GM18511 (cell line): ENCODE measurements around the gene CUBN.
A peak's percentile ranks its signal among the peaks of the same experiment; 100 is the strongest.
"Not testable (repeated sequence)": the region's sequence is repeated elsewhere in the genome, so short reads cannot be mapped to it uniquely, and the experiment has no call there.

Source experiments
- ATAC-seq: cut with Tn5 transposase; IDR thresholded peaks from one replicate; pipeline ENCODE4 v1.9.1; 2021; ENCODE audit warnings: mild to moderate bottlenecking, moderate library complexity; ENCODE audit not compliant: unreplicated experiment

Gene CUBN

GRCh38 chr10:16843252-16843870, 286.2 kb downstream of the CUBN start:
- ATAC-seq = no peak

- ATAC-seq = no peak
These were observed 294.4 kb downstream of the CUBN start for GRCh38 chr10:16835228-16835627.

- ATAC-seq = no peak
These were observed 297.1 kb downstream of the CUBN start for GRCh38 chr10:16832351-16833080.

GRCh38 chr10:16828701-16829175, 300.9 kb downstream of the CUBN start:
- ATAC-seq = no peak

DNA sequence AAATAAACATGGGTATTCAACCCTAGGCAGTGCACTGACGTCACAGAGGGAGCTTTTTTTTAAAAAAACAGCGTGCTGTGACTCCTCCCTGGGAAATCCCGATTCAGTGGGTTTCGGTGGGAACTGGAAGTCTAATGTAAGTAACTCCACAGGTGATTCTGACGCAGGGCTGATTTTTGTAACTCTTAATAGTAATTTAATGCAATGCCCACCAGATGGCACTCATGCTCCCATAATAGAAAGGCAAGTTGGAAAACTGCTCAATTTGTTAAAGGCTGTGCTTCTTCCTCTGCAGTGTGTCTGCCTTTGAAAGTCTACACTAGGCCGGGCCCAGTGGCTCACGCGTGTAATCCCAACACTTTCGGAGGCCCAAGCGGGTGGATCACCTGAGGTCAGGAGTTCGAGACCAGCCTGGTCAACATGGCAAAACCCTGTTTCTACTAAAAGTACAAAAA, 301.5 kb downstream of the CUBN start:
- peak; percentile 95 for ATAC-seq

- not testable (repeated sequence) for ATAC-seq
These were observed 302.1 kb downstream of the CUBN start for GRCh38 chr10:16827474-16827873.

- ATAC-seq = no peak
These were observed 306.8 kb downstream of the CUBN start for GRCh38 chr10:16822726-16823360.

- ATAC-seq = no peak
These were observed 307.6 kb downstream of the CUBN start for GRCh38 chr10:16822027-16822426.

- no peak for ATAC-seq
These were observed 309.2 kb downstream of the CUBN start for GRCh38 chr10:16820421-16820820.

DNA sequence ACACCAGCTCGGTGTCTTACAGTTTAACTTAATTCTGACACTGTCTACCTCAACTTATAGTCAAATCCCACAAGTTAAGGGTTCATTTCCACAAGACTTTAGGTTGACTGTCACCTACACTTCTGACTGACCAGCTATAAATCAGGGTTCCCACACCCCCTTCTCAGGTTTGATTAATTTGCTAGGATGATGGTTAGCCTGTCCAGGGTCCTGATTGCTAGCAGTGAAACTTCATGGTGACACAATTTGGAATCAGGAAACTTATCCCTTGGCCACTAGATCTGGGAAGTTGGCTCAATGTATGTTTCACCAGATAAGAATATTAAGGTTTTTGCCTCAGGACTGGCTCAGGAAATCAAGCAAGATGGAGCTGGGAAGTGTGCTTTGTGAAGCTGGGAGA, 309.6 kb downstream of the CUBN start:
- ATAC-seq = no peak

DNA sequence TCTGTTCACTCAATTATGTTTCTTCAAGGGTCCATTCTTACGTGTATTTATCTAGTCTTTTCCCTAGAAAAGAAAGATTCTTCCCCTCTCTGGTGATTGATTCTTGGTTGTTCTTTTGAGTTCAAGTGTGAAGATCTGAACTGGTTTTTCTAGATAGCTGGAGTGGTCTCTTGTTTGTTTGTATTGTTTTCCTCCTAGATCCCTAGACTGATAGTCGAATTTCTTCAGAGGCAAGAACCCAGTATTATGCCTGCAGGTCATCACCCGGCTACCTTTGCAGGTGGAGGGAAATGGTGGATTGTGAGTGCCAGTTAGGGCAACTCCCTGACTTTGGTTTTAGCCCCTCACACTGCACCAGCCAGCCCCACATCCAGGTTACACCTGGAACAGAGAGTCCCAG, 310.2 kb downstream of the CUBN start:
- no peak for ATAC-seq

- ATAC-seq = no peak
These were observed 310.6 kb downstream of the CUBN start for GRCh38 chr10:16819026-16819425.

DNA sequence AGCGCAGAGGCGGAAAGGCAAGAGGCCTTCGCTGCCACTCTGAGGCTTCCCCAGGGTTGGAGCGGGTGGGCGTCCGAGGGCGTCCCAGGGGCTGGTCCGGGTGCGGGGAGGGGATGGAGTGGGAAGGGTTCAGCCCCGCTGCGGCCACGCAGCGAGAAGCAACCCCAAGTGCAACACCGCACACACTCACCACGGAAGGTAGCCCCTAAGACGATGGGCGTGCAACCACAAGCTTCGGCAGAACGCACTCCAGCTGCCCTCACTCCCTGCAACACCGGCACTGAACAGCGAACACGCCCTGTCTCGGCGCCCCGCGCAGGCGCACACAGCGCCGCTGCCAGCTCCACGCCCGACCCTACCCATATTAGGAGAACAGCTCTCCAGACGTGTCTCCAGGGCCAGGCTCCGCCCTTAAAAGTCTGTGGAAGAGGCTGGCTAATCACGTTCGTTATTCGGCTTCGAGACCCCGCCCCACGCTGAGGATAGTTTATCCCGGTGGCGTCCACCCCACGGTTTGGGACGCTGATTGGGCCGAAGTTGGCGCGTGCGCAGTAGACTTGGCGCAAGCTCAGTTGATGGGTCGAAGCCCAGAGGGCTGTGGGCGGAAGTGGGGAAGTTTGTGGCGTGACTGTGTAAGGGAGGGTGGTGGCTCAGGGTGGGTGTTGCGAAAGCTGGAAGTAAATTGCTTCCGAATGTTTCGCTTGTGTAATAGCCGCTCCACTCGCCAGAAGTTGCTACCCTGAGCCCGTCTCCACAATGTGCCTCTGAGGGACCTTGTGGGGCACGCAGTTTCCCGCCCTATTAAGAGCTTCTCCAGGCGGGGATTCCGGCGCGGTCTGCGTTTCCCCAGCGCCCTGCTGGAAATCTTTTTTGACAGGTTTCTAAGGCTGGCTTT, 312.2 kb downstream of the CUBN start, which contains the start of gene RSU1:
Gene RSU1 (minus strand): TSS at position 300 of the 895 bp plus-strand sequence. CDS start 343 bp downstream, outside the sequence.
- ATAC-seq = peak; percentile 98

GRCh38 chr10:16816830-16817124, 312.8 kb downstream of the CUBN start:
- no peak for ATAC-seq

- no peak for ATAC-seq
These were observed 313.4 kb downstream of the CUBN start for GRCh38 chr10:16816171-16816570.

DNA sequence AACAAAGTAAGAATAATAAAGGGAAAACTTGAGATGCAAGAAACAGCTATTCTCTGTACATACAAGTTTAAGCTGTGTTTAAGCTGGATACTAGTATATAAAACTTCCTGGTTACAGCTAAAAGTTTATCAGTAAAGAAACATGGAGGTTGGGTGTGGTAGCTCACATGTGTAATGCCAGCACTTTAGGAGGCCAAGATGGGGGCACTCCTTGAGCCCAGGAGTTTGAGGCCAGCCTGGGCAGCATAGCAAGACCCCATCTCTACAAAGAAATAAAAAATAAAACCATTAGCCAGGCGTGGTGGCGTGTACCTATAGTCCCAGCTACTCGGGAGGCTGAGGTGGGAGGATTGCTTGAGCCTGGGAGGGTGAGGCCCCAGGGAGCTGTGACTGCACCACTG, 315.6 kb downstream of the CUBN start:
- ATAC-seq = no peak

DNA sequence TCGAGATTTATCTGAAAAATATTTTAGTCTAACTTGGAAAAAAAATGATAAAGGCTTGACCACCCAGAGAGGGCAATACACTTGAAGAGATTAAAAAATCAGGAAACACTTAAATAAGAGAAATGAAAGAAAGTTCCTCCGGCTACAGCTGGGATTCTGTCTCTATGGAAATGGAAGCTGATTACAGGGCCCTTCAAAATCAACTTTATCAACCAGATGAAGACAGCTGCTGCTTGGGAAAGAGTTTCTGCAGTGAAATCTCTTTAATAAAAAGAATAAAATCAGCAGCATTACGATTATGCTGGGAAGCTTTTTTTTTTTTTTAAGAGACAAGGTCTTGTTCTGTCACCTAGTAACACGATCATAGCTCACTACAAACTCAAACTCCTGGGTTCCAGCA, 316.9 kb downstream of the CUBN start:
- no peak for ATAC-seq

GRCh38 chr10:16811765-16812164, 317.8 kb downstream of the CUBN start:
- no peak for ATAC-seq

- no peak for ATAC-seq
These were observed 318.3 kb downstream of the CUBN start for GRCh38 chr10:16811292-16811691.

DNA sequence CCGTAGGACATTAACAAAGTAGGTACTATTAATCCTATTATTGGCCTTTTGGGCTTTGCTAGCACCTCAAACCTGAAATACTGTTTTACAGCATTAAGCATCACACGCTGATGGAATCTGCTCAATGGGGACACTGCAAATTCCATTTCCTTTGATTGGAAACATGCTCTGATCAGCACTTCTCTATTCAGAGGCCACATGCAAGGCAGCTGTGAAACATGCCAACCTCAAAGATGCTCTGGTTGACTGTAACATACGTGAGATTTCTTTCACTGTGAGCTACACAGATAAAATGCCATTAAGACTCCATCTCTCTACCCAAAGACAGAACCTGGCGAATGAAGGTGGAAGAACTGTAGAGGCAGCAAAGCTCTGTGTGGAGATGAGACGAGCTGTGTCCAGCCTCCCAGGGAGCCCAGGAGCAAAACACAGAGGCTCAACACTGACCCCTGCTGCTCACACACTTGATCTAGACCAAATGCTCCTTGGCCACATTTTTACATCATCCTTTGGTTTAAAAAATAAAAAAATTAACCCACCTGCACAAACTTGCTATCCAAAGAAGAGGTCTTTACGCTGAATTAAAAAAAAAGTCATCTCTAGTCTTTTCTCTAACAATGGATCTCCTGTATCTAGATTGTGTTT, 320.4 kb downstream of the CUBN start:
- ATAC-seq = peak; percentile 97

- no peak for ATAC-seq
These were observed 325.5 kb downstream of the CUBN start for GRCh38 chr10:16804123-16804522.
